HAP-1 (cell line): ENCODE data around the gene SLC52A3.

ENCODE experiments used
- DNase-seq, 2 experiments: peaks; one replicate each; pipeline ENCODE4 v3.0.0-alpha.2; 2016 to 2020; ENCODE audit warnings: low spot score in 2 of 2
- H3K27me3 ChIP-seq: fragments of 250-450 bp; sonication (Bioruptor Pico); 2 replicates; pipeline ENCODE4 v1.5.1; 2020; ENCODE audit warnings: low read depth, mild to moderate bottlenecking, moderate library complexity
- H3K36me3 ChIP-seq: fragments of 250-450 bp; sonication (Bioruptor Pico); replicated peaks from 2 replicates; pipeline ENCODE4 v1.5.1; 2020; ENCODE audit warnings: mild to moderate bottlenecking
- H3K4me1 ChIP-seq: fragments of 250-450 bp; sonication (Bioruptor Pico); 2 replicates; pipeline ENCODE4 v1.5.1; 2020; ENCODE audit warnings: mild to moderate bottlenecking
- H3K4me3 ChIP-seq: fragments of 250-450 bp; sonication (Bioruptor Pico); 2 replicates; pipeline ENCODE4 v1.5.1; 2020; ENCODE audit warnings: mild to moderate bottlenecking, moderate library complexity
- H3K9me3 ChIP-seq: fragments of 250-450 bp; sonication (Bioruptor Pico); 2 replicates; pipeline ENCODE4 v1.5.1; 2020; ENCODE audit warnings: mild to moderate bottlenecking, moderate library complexity
- in situ Hi-C: fragments of 300-500 bp; cut with MboI; formaldehyde crosslinking; loops from 3 replicates; pipeline ENCODE4 v1.14.3; 2020; ENCODE audit warnings: low sequenced_read_pairs, inconsistent platforms, mixed read lengths

Gene SLC52A3

GRCh38 chr20:779771-780170 lies 11.5 kb upstream of the SLC52A3 start:
- DNase-seq = no peak
- no peaks in the 10 kb centered on the region for H3K4me1 ChIP-seq
- H3K9me3 ChIP-seq = no peaks in the 10 kb centered on the region
- H3K27me3 ChIP-seq = no peaks in the 10 kb centered on the region
- no peaks in the 10 kb centered on the region for H3K36me3 ChIP-seq
- H3K4me3 ChIP-seq = no peak overlapping the region
- in situ Hi-C loops = no loop called here

- Histone ChIP-seq H3K27me3 (no peaks in the 10 kb centered on the region), H3K4me1 (no peaks in the 10 kb centered on the region), H3K36me3 (no peaks in the 10 kb centered on the region), H3K9me3 (no peaks in the 10 kb centered on the region), H3K4me3 (no peak overlapping the region)
- no peak for DNase-seq
- in situ Hi-C loops = no loop called here
Measured at GRCh38 chr20:776165-776564, 7.9 kb upstream of the SLC52A3 start.

- Histone ChIP-seq H3K9me3 (no peaks in the 10 kb centered on the region), H3K36me3 (no peaks in the 10 kb centered on the region), H3K27me3 (no peaks in the 10 kb centered on the region), H3K4me1 (no peaks in the 10 kb centered on the region), H3K4me3 (no peak overlapping the region)
- no peak for DNase-seq
- in situ Hi-C loops = no loop called here
Measured at GRCh38 chr20:775679-776135, 7.4 kb upstream of the SLC52A3 start.

- no peak for DNase-seq
- Histone ChIP-seq H3K36me3 (no peaks in the 10 kb centered on the region), H3K4me1 (no peaks in the 10 kb centered on the region), H3K27me3 (no peaks in the 10 kb centered on the region), H3K9me3 (no peaks in the 10 kb centered on the region), H3K4me3 (no peak overlapping the region)
- in situ Hi-C loops = no loop called here
Measured at GRCh38 chr20:774660-775057, 6.4 kb upstream of the SLC52A3 start.

GRCh38 chr20:774016-774659 lies 5.8 kb upstream of the SLC52A3 start:
- in situ Hi-C loops = no loop called here
- Histone ChIP-seq H3K4me3 (no peak overlapping the region), H3K36me3 (no peaks in the 10 kb centered on the region), H3K27me3 (no peaks in the 10 kb centered on the region), H3K4me1 (no peaks in the 10 kb centered on the region), H3K9me3 (no peaks in the 10 kb centered on the region)
- no peak for DNase-seq

GRCh38 chr20:772806-773205 lies 4.5 kb upstream of the SLC52A3 start:
- Histone ChIP-seq H3K4me3 (no peak overlapping the region), H3K4me1 (no peaks in the 10 kb centered on the region), H3K9me3 (no peaks in the 10 kb centered on the region), H3K36me3 (no peaks in the 10 kb centered on the region), H3K27me3 (no peaks in the 10 kb centered on the region)
- in situ Hi-C loops = no loop called here
- no peak for DNase-seq

- no peak for DNase-seq
- no peaks in the 10 kb centered on the region for H3K36me3 ChIP-seq
- in situ Hi-C loops = no loop called here
- no peaks in the 10 kb centered on the region for H3K4me1 ChIP-seq
- no peak overlapping the region for H3K4me3 ChIP-seq
- no peaks in the 10 kb centered on the region for H3K27me3 ChIP-seq
- H3K9me3 ChIP-seq = no peaks in the 10 kb centered on the region
Measured at GRCh38 chr20:771741-772464, 3.6 kb upstream of the SLC52A3 start.

GRCh38 chr20:770691-771090 lies 2.4 kb upstream of the SLC52A3 start:
- Histone ChIP-seq H3K36me3 (no peaks in the 10 kb centered on the region), H3K4me1 (no peaks in the 10 kb centered on the region), H3K4me3 (no peak overlapping the region), H3K9me3 (no peaks in the 10 kb centered on the region), H3K27me3 (no peaks in the 10 kb centered on the region)
- in situ Hi-C loops = no loop called here
- no peak for DNase-seq

- Histone ChIP-seq H3K9me3 (no peaks in the 10 kb centered on the region), H3K4me3 (no peak overlapping the region), H3K27me3 (no peaks in the 10 kb centered on the region), H3K36me3 (no peaks in the 10 kb centered on the region), H3K4me1 (no peaks in the 10 kb centered on the region)
- in situ Hi-C loops = no loop called here
- DNase-seq = no peak
Measured at GRCh38 chr20:766906-767305, 1.4 kb downstream of the SLC52A3 start.

GRCh38 chr20:764255-764654 lies 4.0 kb downstream of the SLC52A3 start:
- H3K4me3 ChIP-seq = no peak overlapping the region
- H3K4me1 ChIP-seq = no peaks in the 10 kb centered on the region
- H3K36me3 ChIP-seq = no peaks in the 10 kb centered on the region
- H3K9me3 ChIP-seq = no peaks in the 10 kb centered on the region
- in situ Hi-C loops = no loop called here
- DNase-seq = no peak
- H3K27me3 ChIP-seq = no peaks in the 10 kb centered on the region

- Histone ChIP-seq H3K27me3 (peaks cover 6% of the 10 kb centered on the region; the same call in 1 of the 2 replicates), H3K36me3 (no peaks in the 10 kb centered on the region), H3K4me1 (no peaks in the 10 kb centered on the region), H3K9me3 (no peaks in the 10 kb centered on the region), H3K4me3 (no peak overlapping the region)
- no peak for DNase-seq
- in situ Hi-C loops = no loop called here
Measured at GRCh38 chr20:761418-762381, 6.6 kb downstream of the SLC52A3 start.

GRCh38 chr20:760751-761417 lies 7.4 kb downstream of the SLC52A3 start:
- Histone ChIP-seq H3K4me3 (no peak overlapping the region), H3K36me3 (no peaks in the 10 kb centered on the region), H3K4me1 (no peaks in the 10 kb centered on the region), H3K9me3 (no peaks in the 10 kb centered on the region), H3K27me3 (peaks cover 6% of the 10 kb centered on the region; the same call in 1 of the 2 replicates)
- peak in 1 of 2 experiments; percentile 67 for DNase-seq
- in situ Hi-C loops = no loop called here

GRCh38 chr20:757506-757905 lies 10.8 kb downstream of the SLC52A3 start:
- Histone ChIP-seq H3K36me3 (no peaks in the 10 kb centered on the region), H3K4me1 (no peaks in the 10 kb centered on the region), H3K27me3 (peaks cover 6% of the 10 kb centered on the region; the same call in 1 of the 2 replicates), H3K4me3 (no peak overlapping the region), H3K9me3 (no peaks in the 10 kb centered on the region)
- DNase-seq = no peak
- in situ Hi-C loops = no loop called here
